Natural killer cell (primary cell): Measurements from ENCODE around the gene GALNTL6. TPM values are rescaled to one million over a fixed set of nuclear protein-coding genes. Genes with fewer than 3 reads are reported as not detected.

Source experiments
- ATAC-seq, 3 donors: fragments of 150-1000 bp in 2 of 3; fragments of 200-7000 bp in 1 of 3; cut with Tn5 transposase; 1 replicate in 1 of 3; 2 replicates in 2 of 3; pipeline ENCODE4 v1.10.0; 2021; ENCODE audit warnings: mild to moderate bottlenecking in 2 of 3, moderate library complexity in 2 of 3
- DNase-seq, 2 donors: peaks; one replicate each; pipeline versions ENCODE4 v3.0.0 to v3.0.0-alpha.2; 2013 to 2021; ENCODE audit warnings: mixed read lengths in 1 of 2
- H3K27ac ChIP-seq: one replicate; pipeline ENCODE4 v1.5.1; 2013; ENCODE audit warnings: mild to moderate bottlenecking, low read length
- H3K27me3 ChIP-seq: one replicate; pipeline ENCODE4 v1.6.1; 2013; ENCODE audit warnings: low read length; ENCODE audit not compliant: control insufficient read depth, insufficient read depth
- H3K36me3 ChIP-seq: one replicate; pipeline ENCODE4 v1.6.1; 2013; ENCODE audit warnings: low read length; ENCODE audit not compliant: control insufficient read depth, insufficient read depth
- H3K4me1 ChIP-seq: one replicate; pipeline ENCODE4 v1.6.1; 2013; ENCODE audit warnings: low read length; ENCODE audit not compliant: control insufficient read depth, insufficient read depth
- H3K4me3 ChIP-seq: one replicate; pipeline ENCODE4 v1.5.1; 2013; ENCODE audit warnings: low read length
- H3K9me3 ChIP-seq: one replicate; pipeline ENCODE4 v1.6.1; 2013; ENCODE audit warnings: low read length; ENCODE audit not compliant: control insufficient read depth, insufficient read depth
- H3K27ac Mint-ChIP-seq, 2 donors: one replicate each; pipeline ENCODE4 v1.8.0; 2022; ENCODE audit warnings: mild to moderate bottlenecking in 2 of 2, mixed read lengths in 2 of 2, moderate library complexity in 1 of 2
- H3K27me3 Mint-ChIP-seq, 2 donors: one replicate each; pipeline ENCODE4 v1.8.0; 2022; ENCODE audit warnings: low read depth in 2 of 2, mixed read lengths in 2 of 2
- H3K36me3 Mint-ChIP-seq: one replicate; pipeline ENCODE4 v1.8.0; 2022; ENCODE audit warnings: mixed read lengths
- H3K4me1 Mint-ChIP-seq, 2 donors: one replicate each; pipeline ENCODE4 v1.8.0; 2022; ENCODE audit warnings: mixed read lengths in 2 of 2
- H3K4me3 Mint-ChIP-seq: one replicate; pipeline ENCODE4 v1.8.0; 2022; ENCODE audit warnings: mild to moderate bottlenecking, moderate library complexity, mixed read lengths
- H3K9me3 Mint-ChIP-seq, 2 donors: one replicate each; pipeline ENCODE4 v1.8.0; 2022; ENCODE audit warnings: mixed read lengths in 2 of 2
- WGBS: methylation state at CpG from one replicate; pipeline ENCODE4 v1.1.7; 2013; ENCODE audit warnings: missing lambda C conversion rate; ENCODE audit not compliant: insufficient coverage; 5-methylcytosine and 5-hydroxymethylcytosine counted together
- intact Hi-C: fragments of 100-400 bp; cut with micrococcal nuclease; formaldehyde crosslinking; loops from one replicate; pipeline ENCODE4 v1.14.2; 2022
- total RNA-seq, 4 donors: library from RNA; stranded (reverse); fragments of 120-200 nt in 1 of 4; gene quantifications; one replicate each; pipeline versions ENCODE4 v1.2.3 to v1.2.4, GENCODE V29; 2013 to 2022
- TF ChIP-seq, protein P1 (sequence below): fragments of 200-600 bp; IDR thresholded peaks from one replicate; pipeline ENCODE4 v1.8.0; 2022; ENCODE audit warnings: antibody characterized with exemption

GALNTL6 gene
- total RNA-seq, 3 donors from 2014 or later (not counting 1 experiment from before 2014, with no cell fraction given) = not detected

DNA sequence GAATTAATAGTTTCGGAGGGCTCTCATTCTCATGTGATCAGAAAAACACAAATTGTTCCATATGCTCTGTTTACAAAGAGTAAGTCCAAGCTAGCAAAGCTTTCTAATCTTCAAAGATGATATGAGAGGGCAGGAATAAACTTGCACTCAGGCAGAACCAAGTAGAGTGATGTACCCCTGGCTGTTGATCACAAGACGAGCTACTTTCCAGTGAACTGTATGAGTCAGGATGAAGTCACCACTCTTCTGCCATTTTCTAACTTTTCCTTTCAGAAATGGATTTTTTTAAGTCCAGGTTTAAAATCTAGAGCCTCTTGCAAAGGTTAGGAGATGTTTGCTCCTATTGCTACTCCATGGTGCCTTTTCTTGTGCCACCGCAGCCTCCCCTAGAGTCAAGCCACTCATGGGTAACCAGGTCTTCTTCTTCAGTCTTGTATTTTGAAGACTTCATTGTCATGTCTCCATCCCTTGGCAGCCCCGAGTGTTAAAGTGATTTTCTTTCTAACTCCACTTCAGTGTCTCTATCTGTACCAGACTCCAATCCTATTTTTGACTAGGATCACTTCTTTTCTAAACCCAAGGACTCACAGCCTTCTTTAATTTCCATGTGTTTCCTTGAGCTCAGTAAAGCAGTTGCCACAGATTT lies 1183.5 kb downstream of the GALNTL6 start:
- WGBS = 89% methylated on average over 4 of the region's 4 CpGs
- ATAC-seq (no peak), DNase-seq (no peak)
- Histone ChIP-seq H3K9me3 (no peaks in the 10 kb centered on the region), H3K27ac (no peak overlapping the region), H3K27me3 (no peaks in the 10 kb centered on the region), H3K4me3 (no peak overlapping the region), H3K4me1 (no peaks in the 10 kb centered on the region), H3K36me3 (no peaks in the 10 kb centered on the region)
- H3K27ac Mint-ChIP-seq = no peak overlapping the region
- no peaks in the 10 kb centered on the region for H3K36me3 Mint-ChIP-seq
- TF ChIP-seq, protein P1, sequence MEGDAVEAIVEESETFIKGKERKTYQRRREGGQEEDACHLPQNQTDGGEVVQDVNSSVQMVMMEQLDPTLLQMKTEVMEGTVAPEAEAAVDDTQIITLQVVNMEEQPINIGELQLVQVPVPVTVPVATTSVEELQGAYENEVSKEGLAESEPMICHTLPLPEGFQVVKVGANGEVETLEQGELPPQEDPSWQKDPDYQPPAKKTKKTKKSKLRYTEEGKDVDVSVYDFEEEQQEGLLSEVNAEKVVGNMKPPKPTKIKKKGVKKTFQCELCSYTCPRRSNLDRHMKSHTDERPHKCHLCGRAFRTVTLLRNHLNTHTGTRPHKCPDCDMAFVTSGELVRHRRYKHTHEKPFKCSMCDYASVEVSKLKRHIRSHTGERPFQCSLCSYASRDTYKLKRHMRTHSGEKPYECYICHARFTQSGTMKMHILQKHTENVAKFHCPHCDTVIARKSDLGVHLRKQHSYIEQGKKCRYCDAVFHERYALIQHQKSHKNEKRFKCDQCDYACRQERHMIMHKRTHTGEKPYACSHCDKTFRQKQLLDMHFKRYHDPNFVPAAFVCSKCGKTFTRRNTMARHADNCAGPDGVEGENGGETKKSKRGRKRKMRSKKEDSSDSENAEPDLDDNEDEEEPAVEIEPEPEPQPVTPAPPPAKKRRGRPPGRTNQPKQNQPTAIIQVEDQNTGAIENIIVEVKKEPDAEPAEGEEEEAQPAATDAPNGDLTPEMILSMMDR = no peak
- no peaks in the 10 kb centered on the region for H3K9me3 Mint-ChIP-seq
- H3K4me1 Mint-ChIP-seq = no peaks in the 10 kb centered on the region
- H3K27me3 Mint-ChIP-seq = no peaks in the 10 kb centered on the region
- intact Hi-C loops = no loop called here
- no peak overlapping the region for H3K4me3 Mint-ChIP-seq

DNA sequence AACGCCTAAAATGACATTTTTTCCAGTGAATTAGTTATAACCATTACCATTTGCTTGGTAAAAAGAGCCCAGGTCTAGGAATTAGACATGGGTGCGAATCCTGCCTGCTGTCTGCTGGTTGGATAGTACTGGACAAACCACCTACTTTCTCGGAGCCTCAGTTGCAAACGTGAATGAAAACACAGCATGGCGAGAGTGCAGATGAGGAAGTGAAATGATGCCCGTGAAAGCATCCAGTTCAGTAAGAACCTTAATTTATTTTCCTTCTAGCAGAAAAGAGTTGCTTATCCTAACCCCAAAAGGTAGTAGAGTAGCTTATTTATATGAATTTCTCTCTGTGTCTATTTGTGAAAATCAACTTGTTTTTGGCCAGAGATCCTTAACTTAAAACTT lies 1184.0 kb downstream of the GALNTL6 start:
- H3K4me1 Mint-ChIP-seq = no peaks in the 10 kb centered on the region
- H3K27ac Mint-ChIP-seq = no peak overlapping the region
- no peak overlapping the region for H3K27ac ChIP-seq
- ATAC-seq (no peak), DNase-seq (no peak)
- intact Hi-C loops = no loop called here
- no peaks in the 10 kb centered on the region for H3K36me3 Mint-ChIP-seq
- no peaks in the 10 kb centered on the region for H3K9me3 ChIP-seq
- no peaks in the 10 kb centered on the region for H3K27me3 Mint-ChIP-seq
- no peak overlapping the region for H3K4me3 ChIP-seq
- TF ChIP-seq, protein P1 = no peak
- H3K27me3 ChIP-seq = no peaks in the 10 kb centered on the region
- no peaks in the 10 kb centered on the region for H3K4me1 ChIP-seq
- H3K4me3 Mint-ChIP-seq = no peak overlapping the region
- WGBS = 82% methylated on average over 5 of the region's 6 CpGs
- H3K9me3 Mint-ChIP-seq = no peaks in the 10 kb centered on the region
- H3K36me3 ChIP-seq = no peaks in the 10 kb centered on the region

DNA sequence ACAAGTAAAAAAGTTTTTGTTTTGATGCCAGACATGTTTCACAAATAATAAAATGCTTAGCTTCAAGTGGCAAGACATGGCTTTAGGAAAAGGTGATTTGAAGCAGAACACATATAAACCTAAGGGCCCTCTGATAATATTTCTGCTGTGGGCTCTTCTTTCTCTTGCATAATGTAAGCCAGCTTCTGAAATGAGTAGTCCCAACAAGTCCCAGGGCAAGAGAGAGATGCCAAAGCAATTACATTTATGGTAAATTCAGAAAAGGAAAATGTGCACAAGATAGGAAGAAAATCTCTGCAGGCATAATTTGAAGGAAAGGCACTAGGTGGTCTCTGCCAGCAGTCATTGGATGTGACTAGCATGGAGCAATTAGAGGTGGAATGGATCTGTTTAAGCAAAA lies 1184.7 kb downstream of the GALNTL6 start:
- no peaks in the 10 kb centered on the region for H3K9me3 Mint-ChIP-seq
- no peak overlapping the region for H3K27ac ChIP-seq
- intact Hi-C loops = no loop called here
- H3K36me3 ChIP-seq = no peaks in the 10 kb centered on the region
- TF ChIP-seq, protein P1 = no peak
- ATAC-seq = no peak
- no peak for DNase-seq
- H3K9me3 ChIP-seq = no peaks in the 10 kb centered on the region
- H3K27me3 Mint-ChIP-seq = no peaks in the 10 kb centered on the region
- H3K4me1 Mint-ChIP-seq = no peaks in the 10 kb centered on the region
- no peak overlapping the region for H3K4me3 Mint-ChIP-seq
- no peak overlapping the region for H3K27ac Mint-ChIP-seq
- H3K4me3 ChIP-seq = no peak overlapping the region
- no peaks in the 10 kb centered on the region for H3K27me3 ChIP-seq
- no peaks in the 10 kb centered on the region for H3K36me3 Mint-ChIP-seq
- H3K4me1 ChIP-seq = no peaks in the 10 kb centered on the region
